GM12874 (cell line): Measurements from ENCODE around the gene BRD2.

Experiments used
- TF ChIP-seq, protein P1 (sequence below): IDR thresholded peaks from 2 replicates; pipeline ENCODE4 v1.5.1; 2011; ENCODE audit warnings: low read depth, mild to moderate bottlenecking, control low read depth, low read length, moderate library complexity; ENCODE audit not compliant: insufficient read depth

BRD2 gene

DNA sequence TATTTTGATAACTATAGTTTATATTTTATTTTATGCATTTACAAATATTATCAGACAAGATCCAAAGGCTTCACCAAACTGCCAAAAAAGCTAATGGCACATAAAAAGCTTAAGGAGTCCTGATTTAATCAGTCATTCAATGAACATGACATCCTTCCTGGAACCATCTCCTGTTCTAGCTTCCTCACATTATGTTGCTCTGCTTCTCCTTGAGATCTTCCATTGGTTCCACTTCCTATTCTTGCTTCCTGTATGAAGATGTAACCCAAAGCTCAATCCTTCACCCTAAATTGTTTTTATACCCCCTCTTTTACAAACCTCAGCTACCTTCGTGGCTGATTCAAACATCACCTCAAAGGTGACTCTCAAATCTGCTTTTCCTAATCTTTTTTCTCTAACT lies 4.5 kb upstream of the BRD2 start:
- TF ChIP-seq, protein P1, sequence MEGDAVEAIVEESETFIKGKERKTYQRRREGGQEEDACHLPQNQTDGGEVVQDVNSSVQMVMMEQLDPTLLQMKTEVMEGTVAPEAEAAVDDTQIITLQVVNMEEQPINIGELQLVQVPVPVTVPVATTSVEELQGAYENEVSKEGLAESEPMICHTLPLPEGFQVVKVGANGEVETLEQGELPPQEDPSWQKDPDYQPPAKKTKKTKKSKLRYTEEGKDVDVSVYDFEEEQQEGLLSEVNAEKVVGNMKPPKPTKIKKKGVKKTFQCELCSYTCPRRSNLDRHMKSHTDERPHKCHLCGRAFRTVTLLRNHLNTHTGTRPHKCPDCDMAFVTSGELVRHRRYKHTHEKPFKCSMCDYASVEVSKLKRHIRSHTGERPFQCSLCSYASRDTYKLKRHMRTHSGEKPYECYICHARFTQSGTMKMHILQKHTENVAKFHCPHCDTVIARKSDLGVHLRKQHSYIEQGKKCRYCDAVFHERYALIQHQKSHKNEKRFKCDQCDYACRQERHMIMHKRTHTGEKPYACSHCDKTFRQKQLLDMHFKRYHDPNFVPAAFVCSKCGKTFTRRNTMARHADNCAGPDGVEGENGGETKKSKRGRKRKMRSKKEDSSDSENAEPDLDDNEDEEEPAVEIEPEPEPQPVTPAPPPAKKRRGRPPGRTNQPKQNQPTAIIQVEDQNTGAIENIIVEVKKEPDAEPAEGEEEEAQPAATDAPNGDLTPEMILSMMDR: no peak

DNA sequence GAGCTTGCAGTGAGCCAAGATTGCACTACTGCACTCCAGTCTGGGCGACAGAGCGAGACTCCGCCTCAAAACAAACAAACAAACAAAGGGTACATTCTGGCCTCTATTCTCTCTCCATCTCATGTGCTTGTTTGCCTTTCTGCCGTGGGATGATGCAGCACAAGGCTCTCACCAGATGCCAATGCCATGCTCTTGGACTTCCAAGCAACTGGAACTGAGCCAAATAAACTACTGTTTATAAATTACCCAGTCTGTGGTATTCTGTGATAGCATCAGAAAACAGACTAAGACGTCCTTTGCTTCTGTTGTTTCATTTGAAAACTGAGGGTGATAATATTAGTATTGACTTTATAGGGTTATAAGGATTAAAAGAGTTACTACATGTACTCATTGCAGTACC lies 3.6 kb upstream of the BRD2 start:
- TF ChIP-seq, protein P1: no peak

DNA sequence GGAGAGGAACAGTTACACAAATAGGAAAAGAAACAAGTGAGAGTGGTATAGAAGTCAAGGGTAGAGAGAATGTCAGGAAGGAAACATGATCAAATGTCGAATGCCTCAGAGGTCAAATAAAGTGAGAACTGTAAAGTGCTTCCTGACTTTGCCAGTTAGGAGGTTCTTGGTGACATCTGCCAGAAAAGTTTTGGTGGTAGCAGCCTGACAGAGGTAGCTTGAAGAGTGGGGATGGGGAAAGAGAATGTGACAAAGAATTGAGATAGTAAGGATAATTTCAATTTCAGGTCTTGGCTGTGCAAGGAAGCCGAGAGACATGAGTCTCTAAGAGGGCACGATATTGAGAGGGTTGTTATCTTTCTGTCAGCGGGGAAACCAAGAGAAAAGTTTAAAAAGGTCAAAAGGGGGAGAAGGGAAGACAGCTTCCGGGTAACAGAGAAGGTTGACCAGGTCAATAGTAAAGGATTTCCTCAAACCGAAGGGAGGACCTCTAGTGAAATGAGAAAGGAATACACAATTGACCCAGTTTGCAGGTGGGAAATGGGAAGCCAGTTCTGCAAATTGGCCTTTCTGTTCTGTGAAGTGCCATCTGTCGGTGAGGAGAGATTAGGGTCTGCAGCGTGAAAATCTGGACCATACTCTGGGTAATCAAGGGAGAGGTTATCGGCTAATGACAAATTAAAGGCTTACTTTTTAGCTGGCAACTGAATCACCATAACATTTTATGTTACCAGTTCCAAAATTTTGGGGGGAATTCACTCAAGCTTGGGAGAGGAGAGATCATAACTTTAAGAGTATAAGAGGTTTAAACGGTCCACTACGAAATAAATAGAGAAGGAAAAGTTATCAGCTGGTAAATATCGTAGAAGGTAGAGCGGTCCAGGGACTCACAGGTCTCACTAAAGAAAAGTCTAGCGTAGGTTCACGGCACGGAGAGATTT lies 973 bp upstream of the BRD2 start:
- TF ChIP-seq, protein P1: peak; percentile 59

DNA sequence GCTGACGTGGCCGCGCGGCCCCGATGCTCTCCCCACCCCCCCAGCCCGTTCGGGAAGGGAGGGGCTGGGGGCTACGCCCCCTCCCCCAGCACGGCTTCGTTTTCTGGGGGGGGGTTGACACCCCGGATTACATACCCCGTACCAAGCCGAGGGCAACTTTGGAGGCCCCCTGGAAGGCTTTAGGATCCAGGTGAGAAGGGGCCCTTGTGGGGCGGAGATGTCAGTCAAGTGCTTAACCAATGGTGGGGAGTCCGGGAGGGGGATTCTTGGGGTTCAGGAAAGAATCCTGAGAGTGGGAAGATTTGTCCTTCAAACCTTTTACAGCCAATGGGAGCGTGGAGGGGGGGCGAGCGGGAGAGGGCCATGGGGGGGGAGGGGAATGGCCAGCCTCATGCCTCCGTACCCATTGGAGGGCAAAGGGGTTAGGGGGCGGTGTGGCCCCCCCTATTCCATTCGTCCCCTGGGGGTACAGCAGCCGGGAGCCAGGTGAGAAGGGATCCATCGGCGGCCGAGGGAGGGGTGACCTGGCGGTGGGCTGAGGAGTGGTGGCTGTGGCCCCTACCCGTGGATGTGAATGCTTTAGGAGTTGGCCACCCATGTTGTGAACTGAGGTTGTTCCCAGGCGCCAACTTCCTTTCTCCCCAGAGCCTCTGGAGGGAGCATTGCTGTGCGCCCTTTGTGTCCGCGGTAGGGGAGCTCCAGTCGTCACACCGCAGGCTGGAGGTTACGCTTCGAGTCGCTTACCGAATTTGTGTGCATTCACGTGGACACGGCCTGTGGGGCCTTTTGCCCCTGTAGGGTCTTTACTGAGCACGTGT lies 682 bp downstream of the BRD2 start:
- TF ChIP-seq, protein P1: no peak

DNA sequence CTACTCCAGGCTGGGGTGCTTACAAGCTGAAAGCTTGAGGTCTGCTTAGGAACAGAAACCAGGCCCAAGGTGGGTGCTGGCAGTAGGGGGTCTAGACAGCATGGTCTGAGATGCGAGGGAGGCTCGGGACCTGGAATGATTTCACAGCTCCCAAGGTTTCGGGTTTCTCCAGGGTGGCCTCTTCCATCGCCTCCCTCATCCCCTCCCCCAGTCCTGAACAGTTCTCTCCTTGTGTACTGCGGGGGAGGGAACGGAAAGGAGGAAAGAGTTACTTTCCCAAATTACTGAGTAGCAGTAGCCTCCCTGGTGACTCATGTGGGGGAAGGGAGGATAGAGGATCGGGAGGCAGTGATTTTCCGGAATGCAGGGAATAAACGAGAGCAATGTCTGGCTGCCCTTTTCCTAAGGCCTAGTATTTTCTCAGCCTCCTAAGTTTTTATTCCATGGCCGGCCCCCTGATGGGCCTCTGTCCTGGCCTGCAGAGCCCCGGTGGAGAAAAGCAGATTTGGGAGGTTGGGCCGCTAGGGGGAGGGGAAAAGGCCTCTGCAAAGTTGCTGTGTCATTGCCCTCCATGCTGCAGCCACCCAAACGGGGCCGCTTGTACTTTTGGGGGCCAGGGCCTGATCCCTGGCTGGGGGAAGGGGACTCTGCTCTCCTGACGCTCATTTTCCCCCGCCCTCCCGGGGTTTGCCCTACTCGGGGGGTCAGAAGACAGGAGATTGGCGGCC lies 1.5 kb downstream of the BRD2 start:
- TF ChIP-seq, protein P1: peak; percentile 31; the same call in 1 of the 2 replicates

DNA sequence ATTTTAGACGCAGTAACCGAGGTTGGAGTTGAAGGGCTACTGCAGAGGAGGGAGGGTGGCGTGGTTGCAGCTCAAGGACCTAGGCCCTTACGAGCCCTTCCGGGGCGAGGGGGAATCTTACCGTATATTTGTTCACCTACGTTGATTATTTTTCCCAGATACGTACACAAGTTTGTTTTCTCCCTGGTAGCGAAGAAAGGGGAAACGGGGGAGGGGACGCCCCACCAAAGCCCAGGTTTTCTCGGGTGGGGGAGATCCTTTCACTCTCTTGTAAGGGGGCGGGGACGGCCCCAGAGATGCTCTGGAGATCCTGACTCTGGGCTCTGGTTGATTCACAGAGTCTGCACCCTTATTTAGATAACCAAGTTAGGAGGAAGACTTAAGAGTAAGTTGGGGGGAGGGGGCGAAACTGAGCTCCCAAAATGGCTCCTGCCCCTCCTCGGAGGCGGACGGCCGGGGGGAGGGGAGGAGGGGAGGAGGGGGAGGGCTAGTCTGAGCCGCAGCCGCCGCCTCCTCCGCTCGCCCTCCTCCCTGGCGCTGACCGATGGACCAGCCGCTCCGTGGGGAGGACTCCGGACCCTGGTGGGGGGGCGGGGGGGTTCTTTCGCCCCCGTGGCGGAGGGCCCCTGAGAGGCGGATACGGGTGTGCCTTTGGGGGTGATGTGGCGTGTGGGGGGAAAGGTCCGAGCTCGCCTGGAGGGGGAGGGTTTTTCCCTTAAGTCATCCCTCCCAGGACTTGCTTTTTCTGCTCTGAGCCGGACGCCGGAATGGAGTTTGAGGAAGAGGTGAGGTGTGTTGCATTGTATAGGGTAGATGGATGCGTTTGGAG lies 2.2 kb downstream of the BRD2 start:
- TF ChIP-seq, protein P1: no peak
